ENCODE measurements around the gene MMP17.

DNA sequence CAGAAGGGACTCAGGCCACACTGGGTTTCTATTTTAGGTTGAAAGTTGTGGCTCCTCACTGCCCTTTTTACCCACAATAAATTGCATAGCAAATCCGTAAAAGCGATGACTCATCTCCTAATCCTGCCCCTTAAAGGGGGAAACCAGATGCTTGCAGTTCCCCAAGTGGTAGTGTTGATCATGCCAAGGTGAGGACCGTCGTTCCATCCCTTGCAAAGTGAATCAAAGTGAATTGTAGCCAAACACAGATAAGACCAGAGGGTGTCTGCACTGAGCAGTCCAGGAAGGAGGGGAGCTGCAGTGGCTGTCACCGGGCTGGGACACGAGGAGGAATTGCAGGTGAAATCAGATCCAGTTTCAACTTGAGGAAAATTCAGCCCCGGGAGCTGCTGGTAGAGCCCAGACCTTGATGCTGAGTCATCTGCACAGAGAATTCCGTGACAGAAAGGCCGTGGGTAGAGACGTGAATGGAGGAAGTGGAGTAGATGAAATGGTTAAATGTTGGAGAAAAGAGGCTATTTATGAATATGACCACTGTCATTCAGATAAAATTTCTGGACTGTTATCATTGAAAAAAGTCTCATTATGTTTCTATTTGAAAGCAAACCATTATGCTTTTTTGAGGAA is 44.2 kb upstream of the MMP17 start:
- TF ChIP-seq, protein P1, sequence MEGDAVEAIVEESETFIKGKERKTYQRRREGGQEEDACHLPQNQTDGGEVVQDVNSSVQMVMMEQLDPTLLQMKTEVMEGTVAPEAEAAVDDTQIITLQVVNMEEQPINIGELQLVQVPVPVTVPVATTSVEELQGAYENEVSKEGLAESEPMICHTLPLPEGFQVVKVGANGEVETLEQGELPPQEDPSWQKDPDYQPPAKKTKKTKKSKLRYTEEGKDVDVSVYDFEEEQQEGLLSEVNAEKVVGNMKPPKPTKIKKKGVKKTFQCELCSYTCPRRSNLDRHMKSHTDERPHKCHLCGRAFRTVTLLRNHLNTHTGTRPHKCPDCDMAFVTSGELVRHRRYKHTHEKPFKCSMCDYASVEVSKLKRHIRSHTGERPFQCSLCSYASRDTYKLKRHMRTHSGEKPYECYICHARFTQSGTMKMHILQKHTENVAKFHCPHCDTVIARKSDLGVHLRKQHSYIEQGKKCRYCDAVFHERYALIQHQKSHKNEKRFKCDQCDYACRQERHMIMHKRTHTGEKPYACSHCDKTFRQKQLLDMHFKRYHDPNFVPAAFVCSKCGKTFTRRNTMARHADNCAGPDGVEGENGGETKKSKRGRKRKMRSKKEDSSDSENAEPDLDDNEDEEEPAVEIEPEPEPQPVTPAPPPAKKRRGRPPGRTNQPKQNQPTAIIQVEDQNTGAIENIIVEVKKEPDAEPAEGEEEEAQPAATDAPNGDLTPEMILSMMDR (IDR thresholded peaks at IDR 0.05; ENCODE audit: low read depth, low read length, poor library complexity, severe bottlenecking): no peak
- TF ChIP-seq EZH2phosphoT487 (IDR thresholded peaks at IDR 0.05; ENCODE audit: borderline replicate concordance, low read length): no peak
